Erythroblast (primary cell): ENCODE measurements around the gene UBE2V1.

Experiments used
- GATA1 ChIP-seq: IDR thresholded peaks from 2 replicates; pipeline ENCODE4 v1.6.1; 2011; ENCODE audit warnings: low read depth, mild to moderate bottlenecking, control low read depth, low read length, moderate library complexity
- POLR2A ChIP-seq: IDR thresholded peaks from 2 replicates; pipeline ENCODE4 v1.6.1; 2011; ENCODE audit warnings: mild to moderate bottlenecking, low read length

- TF ChIP-seq POLR2A (no peak), GATA1 (no peak)
Observed at GRCh38 chr20:50125279-50125678, 12.3 kb upstream of the UBE2V1 start.
